PC-9 (cell line): ENCODE measurements around the gene PPIE.

Experiments used
- EZH2 ChIP-seq: fragments of 200-600 bp; sonication (generic); IDR thresholded peaks from 2 replicates; pipeline ENCODE4 v1.8.0; 2017; ENCODE audit warnings: antibody characterized with exemption, low read depth
- TF ChIP-seq, protein P1 (sequence below): fragments of 200-600 bp; sonication (generic); conservative IDR thresholded peaks from 2 replicates; pipeline ENCODE4 v1.6.1; 2017; ENCODE audit warnings: mixed run types, antibody characterized with exemption, mild to moderate bottlenecking, moderate library complexity

DNA sequence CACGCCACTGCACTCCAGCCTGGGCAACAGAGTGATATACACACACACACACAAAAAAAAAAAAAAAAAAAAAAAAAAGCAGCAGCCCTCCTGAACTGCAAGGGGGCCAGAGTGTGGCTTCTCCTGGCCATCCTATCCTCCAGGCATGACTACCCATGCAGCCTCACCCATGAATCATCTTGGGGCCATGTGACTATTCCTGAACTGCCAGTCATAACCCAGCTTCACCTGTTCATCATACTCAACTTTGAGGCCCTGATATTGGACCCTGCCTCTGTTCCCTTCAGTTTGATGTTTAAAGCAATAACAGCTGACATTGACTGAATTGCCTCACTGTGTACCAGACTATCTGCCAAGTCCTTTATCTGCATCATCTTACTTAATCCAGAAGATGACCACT lies 44.7 kb upstream of the PPIE start:
- TF ChIP-seq, protein P1, sequence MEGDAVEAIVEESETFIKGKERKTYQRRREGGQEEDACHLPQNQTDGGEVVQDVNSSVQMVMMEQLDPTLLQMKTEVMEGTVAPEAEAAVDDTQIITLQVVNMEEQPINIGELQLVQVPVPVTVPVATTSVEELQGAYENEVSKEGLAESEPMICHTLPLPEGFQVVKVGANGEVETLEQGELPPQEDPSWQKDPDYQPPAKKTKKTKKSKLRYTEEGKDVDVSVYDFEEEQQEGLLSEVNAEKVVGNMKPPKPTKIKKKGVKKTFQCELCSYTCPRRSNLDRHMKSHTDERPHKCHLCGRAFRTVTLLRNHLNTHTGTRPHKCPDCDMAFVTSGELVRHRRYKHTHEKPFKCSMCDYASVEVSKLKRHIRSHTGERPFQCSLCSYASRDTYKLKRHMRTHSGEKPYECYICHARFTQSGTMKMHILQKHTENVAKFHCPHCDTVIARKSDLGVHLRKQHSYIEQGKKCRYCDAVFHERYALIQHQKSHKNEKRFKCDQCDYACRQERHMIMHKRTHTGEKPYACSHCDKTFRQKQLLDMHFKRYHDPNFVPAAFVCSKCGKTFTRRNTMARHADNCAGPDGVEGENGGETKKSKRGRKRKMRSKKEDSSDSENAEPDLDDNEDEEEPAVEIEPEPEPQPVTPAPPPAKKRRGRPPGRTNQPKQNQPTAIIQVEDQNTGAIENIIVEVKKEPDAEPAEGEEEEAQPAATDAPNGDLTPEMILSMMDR = no peak
- no peak for TF ChIP-seq EZH2
